ENCODE data around the gene VKORC1L1.

The VKORC1L1 gene

GRCh38 chr7:65953890-65954450, 81.1 kb downstream of the VKORC1L1 start:
- TF ChIP-seq CREB1 (IDR thresholded peaks at IDR 0.05; ENCODE audit: low read depth) (no peak), YY1 (IDR thresholded peaks at IDR 0.05; ENCODE audit: low read depth) (no peak), ZBTB7A (IDR thresholded peaks at IDR 0.05; ENCODE audit: low read depth) (no peak), CEBPB (IDR thresholded peaks at IDR 0.05) (no peak), EP300 (IDR thresholded peaks at IDR 0.05; ENCODE audit: borderline replicate concordance) (no peak), EGR1 (IDR thresholded peaks at IDR 0.05) (no peak)

GRCh38 chr7:65955718-65956117, 82.8 kb downstream of the VKORC1L1 start:
- TF ChIP-seq TCF12 (IDR thresholded peaks at IDR 0.05; ENCODE audit: low read depth) (no peak), REST (IDR thresholded peaks at IDR 0.05; ENCODE audit: low read depth) (no peak), EGR1 (IDR thresholded peaks at IDR 0.05) (no peak), NFIC (IDR thresholded peaks at IDR 0.05) (no peak), TEAD4 (IDR thresholded peaks at IDR 0.05) (no peak), EP300 (IDR thresholded peaks at IDR 0.05; ENCODE audit: borderline replicate concordance) (no peak), CREB1 (IDR thresholded peaks at IDR 0.05; ENCODE audit: low read depth) (no peak), USF1 (IDR thresholded peaks at IDR 0.05) (no peak), TAF1 (IDR thresholded peaks at IDR 0.05; ENCODE audit: low read depth) (no peak), FOXM1 (IDR thresholded peaks at IDR 0.05; ENCODE audit: borderline replicate concordance, low read depth) (no peak), MAX (IDR thresholded peaks at IDR 0.05) (no peak), CEBPB (IDR thresholded peaks at IDR 0.05) (no peak), YY1 (IDR thresholded peaks at IDR 0.05; ENCODE audit: low read depth) (no peak), RAD21 (IDR thresholded peaks at IDR 0.05; ENCODE audit: low read depth) (no peak), ZBTB7A (IDR thresholded peaks at IDR 0.05; ENCODE audit: low read depth) (no peak)

GRCh38 chr7:65960351-65961074, 87.6 kb downstream of the VKORC1L1 start:
- TF ChIP-seq EP300 (IDR thresholded peaks at IDR 0.05; ENCODE audit: borderline replicate concordance) (no peak), CEBPB (IDR thresholded peaks at IDR 0.05) (no peak), TCF12 (IDR thresholded peaks at IDR 0.05; ENCODE audit: low read depth) (no peak), ZBTB7A (IDR thresholded peaks at IDR 0.05; ENCODE audit: low read depth) (no peak), CREB1 (IDR thresholded peaks at IDR 0.05; ENCODE audit: low read depth) (no peak), RAD21 (IDR thresholded peaks at IDR 0.05; ENCODE audit: low read depth) (no peak), FOXM1 (IDR thresholded peaks at IDR 0.05; ENCODE audit: borderline replicate concordance, low read depth) (no peak), EGR1 (IDR thresholded peaks at IDR 0.05) (no peak), TAF1 (IDR thresholded peaks at IDR 0.05; ENCODE audit: low read depth) (no peak)

GRCh38 chr7:65962033-65962432, 89.2 kb downstream of the VKORC1L1 start:
- TF ChIP-seq TCF12 (IDR thresholded peaks at IDR 0.05; ENCODE audit: low read depth) = no peak
- TF ChIP-seq RAD21 (IDR thresholded peaks at IDR 0.05; ENCODE audit: low read depth) = no peak
- TF ChIP-seq EP300 (IDR thresholded peaks at IDR 0.05; ENCODE audit: borderline replicate concordance) = no peak
- no peak for TF ChIP-seq USF1 (IDR thresholded peaks at IDR 0.05)
- TF ChIP-seq MAX (IDR thresholded peaks at IDR 0.05) = no peak
- TF ChIP-seq NFIC (IDR thresholded peaks at IDR 0.05) = no peak
- TF ChIP-seq TEAD4 (IDR thresholded peaks at IDR 0.05) = no peak
- no peak for TF ChIP-seq TAF1 (IDR thresholded peaks at IDR 0.05; ENCODE audit: low read depth)
- no peak for TF ChIP-seq YY1 (IDR thresholded peaks at IDR 0.05; ENCODE audit: low read depth)

GRCh38 chr7:65966146-65966545, 93.3 kb downstream of the VKORC1L1 start:
- no peak for TF ChIP-seq CREB1 (IDR thresholded peaks at IDR 0.05; ENCODE audit: low read depth)
- TF ChIP-seq EP300 (IDR thresholded peaks at IDR 0.05; ENCODE audit: borderline replicate concordance) = no peak
- TF ChIP-seq FOXM1 (IDR thresholded peaks at IDR 0.05; ENCODE audit: borderline replicate concordance, low read depth) = no peak
- TF ChIP-seq YY1 (IDR thresholded peaks at IDR 0.05; ENCODE audit: low read depth) = no peak
- TF ChIP-seq CEBPB (IDR thresholded peaks at IDR 0.05) = no peak
- no peak for TF ChIP-seq REST (IDR thresholded peaks at IDR 0.05; ENCODE audit: low read depth)
